Measurements from ENCODE around the gene BOD1L1.

Gene BOD1L1

GRCh38 chr4:13553081-13553480 lies 74.4 kb downstream of the BOD1L1 start:
- no peak for DNase-seq

- DNase-seq, result peak; percentile 90
These were observed 78.5 kb downstream of the BOD1L1 start for GRCh38 chr4:13548984-13549546.

GRCh38 chr4:13548059-13548983 lies 79.2 kb downstream of the BOD1L1 start:
- peak; percentile 7 for DNase-seq

DNA sequence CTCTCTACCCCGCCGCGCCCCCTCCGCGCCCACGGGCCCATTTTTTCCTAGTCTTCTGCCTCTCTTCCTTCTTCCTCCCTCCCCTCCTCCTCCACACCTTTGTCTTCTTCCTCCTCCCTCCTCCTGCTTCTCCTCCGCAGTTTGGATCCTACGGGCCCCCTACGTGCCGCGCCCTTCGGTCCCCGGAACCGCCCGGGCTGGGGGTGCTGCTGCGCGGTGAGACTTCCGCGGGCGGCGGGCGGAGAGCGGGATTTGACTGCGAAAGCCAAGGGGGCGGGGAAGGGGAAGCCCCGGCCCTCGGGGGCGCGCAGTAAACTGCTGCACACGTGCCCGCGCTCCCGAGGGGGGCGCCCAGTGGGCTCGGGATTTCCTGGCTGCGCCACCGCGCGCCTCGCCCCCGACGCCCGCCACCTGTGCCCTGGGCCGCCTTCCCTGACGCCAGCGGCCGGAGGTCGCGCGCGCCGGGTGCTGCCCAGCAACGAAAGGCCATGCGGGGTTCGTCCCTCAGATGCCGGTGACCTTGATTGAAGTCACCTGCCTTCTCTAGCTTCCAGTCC lies 80.0 kb downstream of the BOD1L1 start:
- DNase-seq, result no peak

- peak; percentile 79 for DNase-seq
These were observed 80.5 kb downstream of the BOD1L1 start for GRCh38 chr4:13546941-13547484.

DNA sequence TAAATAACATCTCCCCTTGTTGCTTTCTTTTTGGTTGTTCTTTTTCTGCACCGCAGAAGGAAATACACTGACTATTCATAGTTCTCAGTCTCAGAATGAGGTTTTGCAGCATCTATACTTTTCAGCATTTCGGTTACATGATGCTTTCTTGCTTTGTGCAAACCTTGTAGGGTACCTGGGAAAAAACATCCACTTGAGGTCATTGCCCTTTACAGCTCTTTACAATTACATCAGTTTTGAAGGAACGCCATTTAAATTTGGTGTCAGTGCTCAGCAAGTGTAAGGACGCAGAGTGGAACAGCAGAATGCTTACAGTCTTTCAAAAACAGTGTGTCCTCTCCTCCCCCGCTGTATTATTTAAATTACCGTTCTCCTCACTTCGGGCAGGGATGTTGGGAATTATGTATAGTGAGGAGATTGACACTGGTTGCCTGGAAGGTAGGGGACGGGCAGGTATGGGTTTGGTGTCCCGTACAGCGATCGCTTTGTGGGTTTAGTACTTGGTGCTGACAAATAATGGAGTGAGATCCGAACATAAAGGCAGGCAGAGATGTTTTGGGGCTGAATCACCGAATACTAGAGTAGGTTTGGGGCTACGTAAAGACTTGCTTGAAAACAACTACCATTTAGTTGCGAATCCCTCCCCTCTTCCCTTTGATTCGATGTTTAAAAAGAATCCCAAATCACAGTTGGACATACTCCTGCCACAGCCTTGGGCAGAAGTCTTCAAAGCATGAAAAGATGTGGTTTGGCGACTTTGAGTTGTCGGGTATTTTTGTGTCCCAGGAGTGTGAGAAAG lies 81.2 kb downstream of the BOD1L1 start:
- DNase-seq, result no peak

- DNase-seq, result no peak
These were observed 82.1 kb downstream of the BOD1L1 start for GRCh38 chr4:13545394-13545808.

DNA sequence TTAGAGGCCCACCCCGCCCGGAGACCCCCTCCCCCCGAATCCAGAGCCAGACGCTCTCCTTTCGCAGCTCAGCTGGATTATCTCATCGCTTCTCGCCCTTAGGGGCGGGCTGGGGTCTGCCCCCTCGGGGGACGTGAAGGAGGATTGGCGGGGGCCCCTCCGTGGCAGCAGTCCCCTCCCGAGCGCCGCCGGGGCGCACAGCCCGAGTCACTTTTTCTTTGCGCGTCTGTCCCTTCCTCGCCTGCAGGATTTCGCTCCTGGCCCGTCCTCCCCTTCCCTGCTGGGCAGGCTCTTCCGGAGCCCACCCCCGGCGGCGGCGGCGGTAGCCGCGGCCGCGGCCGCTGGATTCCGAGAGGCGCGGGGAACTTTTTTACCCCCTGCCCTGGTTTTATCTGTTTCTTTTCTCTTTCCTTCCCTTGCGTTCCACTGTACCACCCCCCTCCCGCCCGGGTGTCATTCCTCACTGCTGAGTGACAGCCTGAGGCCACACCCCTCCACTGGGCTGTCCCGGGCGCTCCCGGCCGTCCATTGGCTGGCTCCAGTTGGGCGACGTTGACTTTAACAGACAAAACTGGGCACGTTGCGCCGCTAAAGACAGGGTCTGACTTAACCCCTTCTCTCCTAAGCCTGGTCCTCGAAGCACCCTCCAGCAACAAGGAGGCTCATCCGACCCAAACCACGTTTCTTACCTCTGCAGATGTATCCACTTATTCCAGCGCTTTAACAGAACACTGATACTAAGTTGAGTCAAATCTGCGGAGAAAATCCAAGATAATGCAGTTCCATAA lies 82.7 kb downstream of the BOD1L1 start:
- DNase-seq, result peak; percentile 87

DNA sequence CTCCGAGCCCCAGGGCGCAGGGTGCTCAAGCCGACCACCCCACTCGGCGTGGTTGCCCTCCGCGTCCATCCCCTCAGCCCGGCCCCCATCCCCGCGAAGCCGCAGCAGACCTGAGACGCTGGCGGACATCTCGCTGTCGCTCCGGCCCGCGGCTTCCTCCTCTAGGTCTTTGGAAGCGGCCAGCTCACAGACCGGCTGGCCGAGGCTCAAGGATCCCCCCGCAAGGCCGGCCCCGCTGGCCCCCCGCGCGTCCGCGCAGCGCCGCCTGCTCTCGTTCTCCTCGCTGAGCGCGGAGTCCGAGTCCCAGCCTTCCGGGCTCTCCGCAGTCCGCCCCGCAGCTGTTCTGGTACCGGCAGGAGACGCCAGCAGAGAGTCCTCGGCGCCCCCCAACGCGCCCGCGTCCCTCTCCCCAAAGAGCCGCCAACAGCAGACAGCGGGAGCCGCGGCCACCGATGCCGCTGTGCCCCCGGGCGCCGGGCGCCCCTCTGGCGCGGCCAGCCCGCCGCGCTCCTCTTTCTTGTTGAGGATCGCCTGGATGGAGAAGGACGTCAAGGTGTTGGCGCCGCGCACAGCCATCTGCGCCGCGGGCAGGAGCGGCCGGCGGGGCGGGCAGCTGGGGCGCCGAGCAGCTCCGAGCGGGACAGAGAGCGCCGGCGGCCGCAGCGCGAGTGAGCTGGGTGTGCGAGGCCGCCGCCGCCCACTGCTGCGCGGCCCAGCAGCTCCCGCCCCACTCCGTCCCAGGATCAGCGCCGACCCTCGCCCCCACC lies 83.5 kb downstream of the BOD1L1 start, which contains the start of gene NKX3-2:
TSS of gene NKX3-2 (minus strand) at position 670 of the 767 bp plus-strand sequence. CDS start at position 576, 94 bp downstream.
- DNase-seq, result peak; percentile 78

GRCh38 chr4:13543032-13543838 lies 84.3 kb downstream of the BOD1L1 start:
- DNase-seq, result peak; percentile 57

GRCh38 chr4:13542577-13543031 lies 84.9 kb downstream of the BOD1L1 start:
- DNase-seq, result peak; percentile 38

GRCh38 chr4:13541720-13542576 lies 85.6 kb downstream of the BOD1L1 start:
- peak; percentile 78 for DNase-seq

DNA sequence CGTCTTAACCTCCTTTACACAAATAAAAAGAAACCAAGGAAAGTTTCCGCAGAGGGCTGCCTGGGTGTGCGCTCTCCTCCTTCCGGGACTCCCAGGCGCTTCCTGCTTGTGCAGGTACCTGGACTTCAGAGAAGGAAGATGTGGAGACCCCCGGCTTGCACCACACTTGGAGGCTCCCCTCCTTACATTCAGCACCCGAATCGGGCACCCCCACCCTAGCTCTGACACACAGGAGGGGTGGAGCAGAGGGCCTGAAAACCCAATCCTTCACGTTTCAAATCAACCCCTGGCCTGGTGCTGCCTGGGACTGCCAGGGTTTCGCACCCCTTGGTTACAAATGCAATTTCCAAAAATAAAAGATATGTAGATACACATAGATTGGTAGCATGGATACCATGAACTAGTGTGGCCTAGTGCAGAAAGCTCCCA lies 86.3 kb downstream of the BOD1L1 start:
- DNase-seq, result peak; percentile 46

GRCh38 chr4:13540446-13541175 lies 86.9 kb downstream of the BOD1L1 start:
- peak; percentile 27 for DNase-seq

GRCh38 chr4:13539619-13540445 lies 87.7 kb downstream of the BOD1L1 start:
- DNase-seq, result peak; percentile 58

DNA sequence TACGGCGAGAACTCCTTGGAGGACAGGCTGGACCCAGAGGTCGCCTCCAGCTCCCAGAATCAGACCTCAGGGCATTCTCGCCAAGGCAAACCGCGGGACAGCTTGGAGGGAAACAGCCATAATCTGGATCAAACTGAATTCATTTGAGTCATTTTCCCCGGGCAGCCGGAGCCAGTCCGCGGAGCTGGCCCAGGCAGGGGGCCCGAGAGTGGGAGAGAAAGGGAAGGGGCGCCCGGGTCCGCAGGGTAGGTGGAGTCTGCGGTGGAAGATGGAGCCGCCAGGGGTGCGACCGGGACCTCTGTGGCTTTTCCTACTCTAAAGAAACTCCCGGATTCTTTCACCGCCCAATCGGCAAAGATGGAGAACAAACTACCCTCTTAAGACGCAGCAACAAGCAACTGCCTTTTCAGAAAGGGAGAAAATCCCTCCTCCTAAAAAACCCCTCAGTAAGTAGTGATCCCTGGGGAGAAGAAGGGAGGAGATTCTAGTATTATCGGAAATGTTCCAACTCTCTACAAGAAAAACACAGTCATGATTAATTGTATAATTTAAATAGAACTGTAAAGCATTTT lies 88.4 kb downstream of the BOD1L1 start:
- peak; percentile 59 for DNase-seq

Measured in retina (tissue), 1 donor.